NCI-H2171 treated with DMSO at 0.1 percent for 48 hours (cell line): ENCODE measurements around the gene C3.
A peak's percentile ranks its signal among the peaks of the same experiment; 100 is the strongest.
"Not testable (repeated sequence)": the region's sequence is repeated elsewhere in the genome, so short reads cannot be mapped to it uniquely, and the experiment has no call there.

Source experiments
- DNase-seq: peaks from one replicate; lab custom pipeline; 2025; lab: John Stamatoyannopoulos, UW

Gene C3

GRCh38 chr19:6720369-6721137 lies at the start of gene C3:
C3 (minus strand) TSS chr19:6720650; CDS start chr19:6720589, 61 bp downstream.
- no peak for DNase-seq

- DNase-seq: no peak
Observed at GRCh38 chr19:6769006-6769619, 48.7 kb upstream of the C3 start.

GRCh38 chr19:6768236-6768785 lies 47.9 kb upstream of the C3 start:
- DNase-seq: no peak

GRCh38 chr19:6767357-6768235 lies 47.1 kb upstream of the C3 start, which contains the start of gene SH2D3A:
SH2D3A (minus strand) TSS chr19:6767435; CDS start chr19:6763748, 3,687 bp downstream.
- DNase-seq: peak; percentile 92

- DNase-seq: peak; percentile 53
Observed at GRCh38 chr19:6767081-6767356, 46.6 kb upstream of the C3 start.

- no peak for DNase-seq
Observed at GRCh38 chr19:6766357-6767080, 46.1 kb upstream of the C3 start.

GRCh38 chr19:6765738-6766356 lies 45.4 kb upstream of the C3 start:
- DNase-seq: no peak

GRCh38 chr19:6762253-6762797 lies 41.9 kb upstream of the C3 start:
- DNase-seq: not testable (repeated sequence)

- no peak for DNase-seq
Observed at GRCh38 chr19:6761053-6761676, 40.7 kb upstream of the C3 start.

GRCh38 chr19:6760606-6761005 lies 40.2 kb upstream of the C3 start:
- no peak for DNase-seq

- DNase-seq: no peak
Observed at GRCh38 chr19:6754653-6755463, 34.4 kb upstream of the C3 start.

GRCh38 chr19:6754136-6754535 lies 33.7 kb upstream of the C3 start:
- DNase-seq: no peak

- DNase-seq: no peak
Observed at GRCh38 chr19:6753178-6754031, 33.0 kb upstream of the C3 start.

- no peak for DNase-seq
Observed at GRCh38 chr19:6752256-6753177, 32.1 kb upstream of the C3 start.

GRCh38 chr19:6751189-6751588 lies 30.7 kb upstream of the C3 start:
- DNase-seq: no peak

- no peak for DNase-seq
Observed at GRCh38 chr19:6750062-6750461, 29.6 kb upstream of the C3 start.

GRCh38 chr19:6748543-6748942 lies 28.1 kb upstream of the C3 start:
- DNase-seq: not testable (repeated sequence)

- DNase-seq: no peak
Observed at GRCh38 chr19:6745965-6746364, 25.5 kb upstream of the C3 start.
